IPS DF 6.9 (cell line): ENCODE measurements around the gene PHRF1.

Experiments
- DNase-seq: peaks from one replicate; pipeline ENCODE4 v3.0.0-alpha.2; 2013; ENCODE audit warnings: low read depth, low spot score
- H3K27ac ChIP-seq: one replicate; pipeline ENCODE4 v1.5.1; 2013; ENCODE audit warnings: low read length, control low read depth
- H3K27me3 ChIP-seq: 2 replicates; pipeline ENCODE4 v1.6.1; 2013; ENCODE audit warnings: mild to moderate bottlenecking, low read length; ENCODE audit not compliant: control insufficient read depth, insufficient read depth
- H3K36me3 ChIP-seq: 2 replicates; pipeline ENCODE4 v1.6.1; 2013; ENCODE audit warnings: low read length; ENCODE audit not compliant: control insufficient read depth, insufficient read depth
- H3K4me1 ChIP-seq: 2 replicates; pipeline ENCODE4 v1.6.1; 2013; ENCODE audit warnings: low read length; ENCODE audit not compliant: control insufficient read depth, insufficient read depth
- H3K4me3 ChIP-seq: 2 replicates; pipeline ENCODE4 v1.5.1; 2013; ENCODE audit warnings: mild to moderate bottlenecking, low read length
- H3K9me3 ChIP-seq: 2 replicates; pipeline ENCODE4 v1.6.1; 2013; ENCODE audit warnings: low read length, inconsistent platforms; ENCODE audit not compliant: control insufficient read depth, insufficient read depth
- WGBS: extraction: QIAGEN DNeasy Blood & Tissue Kit; methylation state at CpG from one replicate; pipeline ENCODE4 v1.1.7; 2013; ENCODE audit warnings: mixed read lengths, missing lambda C conversion rate; ENCODE audit not compliant: insufficient read length, insufficient coverage; 5-methylcytosine and 5-hydroxymethylcytosine counted together

The PHRF1 gene

GRCh38 chr11:659532-660085 lies 83.3 kb downstream of the PHRF1 start:
- H3K4me3 ChIP-seq: no peak overlapping the region
- H3K4me1 ChIP-seq: no peaks in the 10 kb centered on the region
- H3K27ac ChIP-seq: no peak overlapping the region
- no peak for DNase-seq
- H3K9me3 ChIP-seq: no peaks in the 10 kb centered on the region
- no CpG with 5 or more reads among the region's 16 CpGs for WGBS
- peaks cover 11% of the 10 kb centered on the region; the same call in 1 of the 2 replicates for H3K36me3 ChIP-seq
- H3K27me3 ChIP-seq: no peaks in the 10 kb centered on the region

DNA sequence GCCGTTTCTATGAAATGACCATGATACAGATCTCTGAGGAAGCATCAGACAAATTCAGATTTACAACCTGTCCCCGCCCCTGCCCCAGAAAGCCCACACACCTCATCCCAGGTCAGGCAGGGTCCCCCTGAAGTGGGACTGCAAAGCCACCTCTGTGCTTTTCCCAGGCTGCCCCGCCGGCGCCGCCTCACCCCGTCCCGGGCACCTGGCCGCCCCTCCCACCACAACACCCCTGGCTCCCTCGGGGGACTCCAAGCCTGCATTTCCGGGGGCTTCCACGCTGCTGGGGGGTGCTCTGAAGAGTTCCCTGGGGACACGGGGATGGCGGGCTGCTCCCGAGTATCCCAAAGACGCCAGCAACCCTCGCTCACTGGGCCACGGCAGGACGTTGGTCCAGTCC lies 84.0 kb downstream of the PHRF1 start:
- H3K4me3 ChIP-seq: no peak overlapping the region
- H3K36me3 ChIP-seq: peaks cover 8% of the 10 kb centered on the region; the same call in 1 of the 2 replicates
- no peak for DNase-seq
- H3K27ac ChIP-seq: no peak overlapping the region
- H3K4me1 ChIP-seq: no peaks in the 10 kb centered on the region
- H3K9me3 ChIP-seq: no peaks in the 10 kb centered on the region
- WGBS: no CpG with 5 or more reads among the region's 19 CpGs
- no peaks in the 10 kb centered on the region for H3K27me3 ChIP-seq

GRCh38 chr11:660681-661444 lies 84.6 kb downstream of the PHRF1 start:
- WGBS: no CpG with 5 or more reads among the region's 19 CpGs
- H3K27me3 ChIP-seq: no peaks in the 10 kb centered on the region
- no peak overlapping the region for H3K4me3 ChIP-seq
- no peak for DNase-seq
- H3K4me1 ChIP-seq: no peaks in the 10 kb centered on the region
- H3K36me3 ChIP-seq: peaks cover 9% of the 10 kb centered on the region; the same call in 1 of the 2 replicates
- no peak overlapping the region for H3K27ac ChIP-seq
- H3K9me3 ChIP-seq: no peaks in the 10 kb centered on the region
